GM19324 (cell line): Measurements from ENCODE around the gene SLC16A12.
"Not testable (repeated sequence)": the region's sequence is repeated elsewhere in the genome, so short reads cannot be mapped to it uniquely, and the experiment has no call there.

Experiments
- ATAC-seq: cut with Tn5 transposase; IDR thresholded peaks from one replicate; pipeline ENCODE4 v1.9.1; 2021; ENCODE audit warnings: mild to moderate bottlenecking, moderate library complexity; ENCODE audit not compliant: unreplicated experiment, low FRiP score

SLC16A12 gene

GRCh38 chr10:89428877-89429276 lies 106.5 kb downstream of the SLC16A12 start:
- ATAC-seq = no peak

DNA sequence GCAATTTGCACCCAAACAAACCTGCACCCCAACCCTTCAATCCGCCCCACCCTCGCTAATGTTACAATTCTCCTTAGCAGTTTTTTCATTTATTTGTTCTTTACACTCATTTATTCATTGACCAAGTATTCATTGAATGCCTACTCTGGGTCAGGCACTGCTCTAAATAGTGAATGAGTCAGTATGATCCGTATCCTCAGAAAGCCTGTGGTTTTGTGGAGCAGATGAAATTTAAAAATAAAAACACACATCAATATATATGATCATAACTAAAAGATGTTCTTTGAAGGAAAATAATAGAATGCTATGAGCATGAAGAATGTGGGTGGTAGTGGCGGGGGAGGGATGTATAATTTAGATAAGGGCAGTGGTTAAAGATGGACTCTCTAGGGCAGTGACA lies 107.8 kb downstream of the SLC16A12 start:
- ATAC-seq = no peak

GRCh38 chr10:89426230-89426868 lies 109.0 kb downstream of the SLC16A12 start:
- ATAC-seq = no peak

DNA sequence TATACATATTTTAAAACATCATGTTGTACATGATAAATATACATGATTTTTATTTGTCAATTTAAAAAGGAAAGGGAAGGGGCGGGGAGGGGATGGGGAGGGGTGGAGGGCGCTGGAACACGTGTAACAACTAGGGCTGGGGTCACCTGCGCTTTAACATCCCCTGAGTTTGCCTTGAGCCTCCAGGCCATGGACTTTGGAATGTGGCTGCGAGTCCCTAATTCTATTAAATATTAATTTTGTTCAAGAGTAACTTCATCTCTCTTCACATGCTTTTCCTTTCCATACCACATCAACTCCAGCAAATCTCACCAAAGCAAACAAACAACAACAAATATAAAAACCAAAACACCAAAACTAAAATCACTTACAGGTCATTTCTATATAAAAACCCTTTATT lies 110.4 kb downstream of the SLC16A12 start:
- no peak for ATAC-seq

- no peak for ATAC-seq
Measured at GRCh38 chr10:89421018-89421476, 114.3 kb downstream of the SLC16A12 start.

- ATAC-seq = no peak
Measured at GRCh38 chr10:89419548-89419947, 115.8 kb downstream of the SLC16A12 start.

DNA sequence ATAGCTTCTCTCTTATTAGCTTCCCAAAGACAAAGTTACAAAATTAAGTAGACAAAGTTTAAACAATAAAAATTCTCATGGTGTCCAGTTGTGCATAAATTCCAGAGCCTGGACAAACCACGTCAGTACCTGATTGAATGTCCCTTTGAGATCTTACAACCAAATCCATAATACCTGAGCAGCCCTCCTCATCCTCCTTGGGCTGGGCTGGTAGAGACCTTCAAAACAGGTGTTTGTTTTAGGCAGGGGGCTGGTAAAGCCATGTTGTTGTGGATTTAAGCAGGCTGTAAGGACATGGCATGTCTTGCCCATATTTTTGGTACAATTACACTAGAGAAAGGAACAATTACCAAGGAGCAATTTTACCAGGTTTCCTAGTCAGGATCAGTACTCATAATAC lies 118.9 kb downstream of the SLC16A12 start:
- no peak for ATAC-seq

DNA sequence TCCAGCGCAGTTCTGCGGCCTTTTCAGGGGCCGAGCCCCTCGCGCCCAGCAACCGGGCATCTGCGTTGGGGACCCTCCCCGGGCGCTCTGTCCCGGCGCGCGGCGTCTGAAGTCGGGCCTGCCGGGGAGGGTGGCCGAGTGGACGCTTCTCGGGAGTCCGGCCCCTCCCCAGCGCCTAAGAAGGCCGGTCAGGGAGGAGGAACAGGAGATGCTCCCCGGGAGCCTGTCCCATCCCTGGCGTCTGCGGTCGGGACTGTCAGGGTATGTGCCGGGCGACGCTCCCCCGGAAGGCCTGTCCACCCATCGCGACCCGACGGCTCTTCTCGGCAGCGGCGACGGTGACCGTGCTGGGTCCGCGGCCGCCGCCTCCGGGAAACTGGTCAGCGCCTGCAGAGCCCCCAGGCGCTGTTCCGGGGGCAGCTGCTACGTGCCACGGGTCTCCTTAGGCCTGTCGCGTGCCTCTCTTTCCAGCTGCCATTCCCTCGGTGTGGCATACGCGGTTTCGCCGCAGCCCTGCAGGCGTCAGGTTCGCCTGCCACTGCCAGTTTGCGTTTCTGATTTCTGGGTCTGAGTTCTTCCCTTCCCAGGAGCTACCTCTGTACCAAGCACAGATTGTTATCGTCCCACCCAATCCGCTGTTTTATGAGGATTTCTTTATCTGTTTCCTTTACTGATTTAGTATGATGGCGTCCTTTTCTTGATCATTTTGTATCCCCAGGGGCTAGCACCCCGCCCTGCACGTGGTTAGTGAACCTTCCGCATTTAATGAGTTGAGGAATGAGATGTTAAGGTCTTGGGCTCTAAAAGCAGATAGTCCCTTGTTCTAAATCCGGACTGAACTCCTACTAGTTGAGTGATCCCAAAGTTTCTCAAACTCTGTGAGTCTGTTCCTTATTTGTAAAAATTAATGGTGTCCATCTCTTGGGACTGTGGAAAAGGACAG lies 120.2 kb downstream of the SLC16A12 start:
- peak; percentile 46 for ATAC-seq

DNA sequence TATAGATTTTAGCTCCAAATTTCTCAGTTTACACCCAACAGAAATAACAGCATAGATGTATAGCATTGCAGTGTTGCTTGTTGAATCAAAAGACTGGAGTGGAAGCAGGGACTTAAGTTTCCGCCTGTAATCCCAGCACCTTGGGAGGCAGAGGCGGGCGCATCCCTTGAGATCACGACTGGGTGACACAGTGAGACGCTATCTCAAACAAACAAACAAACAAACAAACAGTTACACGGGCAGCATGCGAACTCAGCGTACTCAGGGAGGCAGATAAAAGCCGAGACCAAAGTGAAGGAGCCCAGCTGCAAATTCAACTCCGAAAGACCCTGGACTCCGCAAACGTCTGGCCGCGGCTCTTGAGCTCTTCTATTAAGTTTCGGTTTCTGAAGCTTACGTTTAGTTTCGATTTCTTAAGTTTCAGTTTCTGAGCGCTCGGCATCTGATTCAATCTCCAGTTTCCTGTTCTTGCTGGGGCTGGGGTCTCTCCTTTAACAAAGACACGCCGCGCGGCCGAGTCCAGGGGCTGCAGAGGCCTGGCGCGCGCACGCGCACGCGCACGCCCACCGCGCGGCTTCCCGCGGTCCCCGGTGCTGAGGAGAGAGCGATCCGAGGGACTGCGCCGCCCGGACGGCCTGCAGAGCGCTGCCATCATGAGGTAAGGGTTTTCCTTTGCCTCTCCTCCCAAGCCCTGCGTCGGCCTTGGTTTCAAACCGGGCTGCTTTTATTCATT lies 121.1 kb downstream of the SLC16A12 start, which contains the start of gene IFIT5:
TSS of gene IFIT5 (plus strand) at position 423 of the 733 bp plus-strand sequence. CDS start at position 654, 231 bp downstream.
- ATAC-seq = peak; percentile 83

GRCh38 chr10:89413398-89413912 lies 121.9 kb downstream of the SLC16A12 start:
- ATAC-seq = no peak

DNA sequence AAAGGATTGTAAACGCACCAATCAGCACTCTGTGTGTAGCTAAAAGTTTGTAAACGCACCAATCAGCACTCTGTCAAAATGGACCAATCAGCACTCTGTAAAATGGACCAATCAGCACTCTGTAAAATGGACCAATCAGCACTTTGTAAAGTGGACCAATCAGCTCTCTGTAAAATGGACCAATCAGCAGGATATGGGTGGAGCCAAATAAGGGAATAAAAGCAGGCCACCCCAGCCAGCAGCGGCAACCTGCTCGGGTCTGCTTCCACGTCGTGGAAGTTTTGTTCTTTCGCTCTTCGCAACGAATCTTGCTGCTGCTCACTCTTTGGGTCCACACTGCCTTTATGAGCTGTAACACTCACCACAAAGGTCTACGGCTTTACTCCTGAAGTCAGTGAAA lies 123.1 kb downstream of the SLC16A12 start:
- ATAC-seq = not testable (repeated sequence)

GRCh38 chr10:89411135-89411534 lies 124.3 kb downstream of the SLC16A12 start:
- ATAC-seq = not testable (repeated sequence)

- ATAC-seq = not testable (repeated sequence)
Measured at GRCh38 chr10:89410551-89410950, 124.8 kb downstream of the SLC16A12 start.

DNA sequence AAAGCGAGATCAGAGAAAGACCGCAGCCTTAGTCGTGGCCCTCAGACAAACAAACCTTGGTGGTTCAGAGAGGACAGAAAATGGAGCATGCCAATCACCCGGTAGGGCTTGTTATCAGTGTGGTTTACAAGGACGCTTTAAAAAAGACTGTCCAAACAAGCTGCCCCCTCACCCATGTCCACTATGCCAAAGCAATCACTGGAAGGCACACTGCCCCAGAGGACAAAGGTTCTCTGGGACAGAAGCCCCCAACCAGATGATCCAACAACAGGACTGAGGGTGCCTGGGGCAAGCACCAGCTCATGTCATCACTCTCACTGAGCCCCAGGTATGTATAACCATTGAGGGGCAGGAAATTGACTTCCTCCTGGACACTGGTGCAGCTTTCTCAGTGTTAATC lies 126.1 kb downstream of the SLC16A12 start:
- ATAC-seq = not testable (repeated sequence)

DNA sequence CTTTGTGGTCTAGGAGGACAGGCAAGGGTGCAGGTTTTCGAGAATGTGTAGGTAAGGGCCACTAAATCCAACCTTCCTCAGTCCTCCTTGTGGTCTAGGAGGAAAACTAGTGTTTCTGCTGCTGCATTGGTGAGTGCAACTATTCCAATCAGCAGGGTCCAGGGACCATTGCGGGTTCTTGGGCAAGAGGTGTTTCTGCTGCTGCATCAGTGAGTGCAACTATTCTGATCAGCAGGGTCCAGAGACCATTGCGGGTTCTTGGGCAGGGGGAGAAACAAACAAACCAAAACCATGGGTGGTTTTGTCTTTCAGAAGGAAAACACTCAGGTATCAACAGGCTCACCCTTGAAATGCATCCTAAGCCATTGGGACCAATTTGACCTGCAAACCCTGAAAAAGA lies 127.6 kb downstream of the SLC16A12 start:
- not testable (repeated sequence) for ATAC-seq

DNA sequence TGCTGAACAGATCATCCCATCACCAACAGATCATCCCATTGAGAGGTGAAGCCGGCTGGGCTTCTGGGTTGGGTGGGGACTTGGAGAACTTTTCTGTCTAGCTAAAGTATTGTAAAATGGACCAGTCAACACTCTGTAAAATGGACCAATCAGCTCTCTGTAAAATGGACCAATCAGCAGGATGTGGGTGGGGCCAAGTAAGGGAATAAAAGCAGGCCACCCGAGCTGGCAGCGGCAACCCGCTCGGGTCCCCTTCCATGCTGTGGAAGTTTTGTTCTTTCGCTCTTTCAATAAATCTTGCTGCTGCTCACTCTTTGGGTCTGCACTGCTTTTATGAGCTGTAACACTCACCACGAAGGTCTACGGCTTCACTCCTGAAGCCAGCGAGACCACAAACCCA lies 129.2 kb downstream of the SLC16A12 start:
- ATAC-seq = not testable (repeated sequence)

- no peak for ATAC-seq
Measured at GRCh38 chr10:89404104-89405047, 131.0 kb downstream of the SLC16A12 start.

DNA sequence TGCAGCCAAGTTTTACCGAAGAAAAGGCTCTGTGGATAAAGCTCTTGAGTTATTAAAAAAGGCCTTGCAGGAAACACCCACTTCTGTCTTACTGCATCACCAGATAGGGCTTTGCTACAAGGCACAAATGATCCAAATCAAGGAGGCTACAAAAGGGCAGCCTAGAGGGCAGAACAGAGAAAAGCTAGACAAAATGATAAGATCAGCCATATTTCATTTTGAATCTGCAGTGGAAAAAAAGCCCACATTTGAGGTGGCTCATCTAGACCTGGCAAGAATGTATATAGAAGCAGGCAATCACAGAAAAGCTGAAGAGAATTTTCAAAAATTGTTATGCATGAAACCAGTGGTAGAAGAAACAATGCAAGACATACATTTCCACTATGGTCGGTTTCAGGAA lies 132.4 kb downstream of the SLC16A12 start:
- ATAC-seq = no peak

- no peak for ATAC-seq
Measured at GRCh38 chr10:89399956-89400355, 135.4 kb downstream of the SLC16A12 start.
